Upper lobe of left lung (tissue), 6 donors: ENCODE results near the gene RAPGEF2. TPM values are rescaled to one million over a fixed set of nuclear protein-coding genes. Genes with fewer than 3 reads are reported as not detected.

Source experiments
- ATAC-seq, 2 donors: fragments of 200-7000 bp; cut with Tn5 transposase; one replicate each; pipeline ENCODE4 v1.9.1; 2022; ENCODE audit warnings: mild to moderate bottlenecking in 2 of 2, moderate library complexity in 2 of 2; ENCODE audit not compliant: low FRiP score in 2 of 2
- DNase-seq, 2 donors: peaks; one replicate each; pipeline ENCODE4 v3.0.0-alpha.2; 2019 to 2020
- H3K27ac ChIP-seq, 4 donors: fragments of 200-600 bp; sonication (generic); one replicate each; pipeline ENCODE4 v1.5.1; 2016 to 2019
- H3K27me3 ChIP-seq, 4 donors: fragments of 200-600 bp; sonication (generic); one replicate each; pipeline ENCODE4 v1.5.1; 2017 to 2019
- H3K36me3 ChIP-seq, 4 donors: fragments of 200-600 bp; sonication (generic); one replicate each; pipeline ENCODE4 v1.5.1; 2016 to 2019
- H3K4me1 ChIP-seq, 4 donors: fragments of 200-600 bp; sonication (generic); one replicate each; pipeline ENCODE4 v1.5.1; 2018 to 2019
- H3K4me3 ChIP-seq, 4 donors: fragments of 200-600 bp; sonication (generic); one replicate each; pipeline ENCODE4 v1.5.1; 2017 to 2019; ENCODE audit warnings: mild to moderate bottlenecking in 2 of 4, moderate library complexity in 1 of 4
- H3K9me3 ChIP-seq, 4 donors: fragments of 200-600 bp; sonication (generic); one replicate each; pipeline ENCODE4 v1.5.1; 2018 to 2019
- EP300 ChIP-seq, 4 donors: sonication (generic); formaldehyde crosslinking; IDR thresholded peaks; one replicate each; pipeline ENCODE4 v1.5.1; 2017; ENCODE audit warnings: antibody characterized with exemption in 4 of 4, control low read depth in 2 of 4
- POLR2A ChIP-seq, 4 donors: fragments of 450-650 bp; IDR thresholded peaks; one replicate each; pipeline ENCODE4 v1.5.1; 2016 to 2017; ENCODE audit warnings: antibody characterized with exemption in 4 of 4, mild to moderate bottlenecking in 2 of 4
- POLR2AphosphoS5 ChIP-seq, 2 donors: sonication (generic); formaldehyde crosslinking; IDR thresholded peaks; one replicate each; pipeline ENCODE4 v1.5.1; 2017; ENCODE audit warnings: antibody characterized with exemption in 2 of 2
- WGBS, 2 donors: methylation state at CpG; one replicate each; pipeline ENCODE4 v1.1.5; 2017 to 2018; 5-methylcytosine and 5-hydroxymethylcytosine counted together
- total RNA-seq, 6 donors: library from RNA; depleted of rRNA in 4 of 6; stranded (reverse); fragments of >200 nt in 4 of 6; gene quantifications; one replicate each; pipeline versions ENCODE4 v1.1.0 to v1.2.1, GENCODE V29; 2016 to 2021
- TF ChIP-seq, protein P1 (sequence below), 6 experiments: fragments of 450-650 bp in 4 of 6; fragments of 200-600 bp in 2 of 6; sonication (generic) in 2 of 6; IDR thresholded peaks; one replicate each; pipeline ENCODE4 v1.5.1; 2016 to 2019; ENCODE audit warnings: antibody characterized with exemption in 6 of 6
- donor health status: DM: no; HTN: no; CAD: no; lungs with moderate emphysema.
- donor health status: DM: no; HTN: yes; CAD: no; lungs with severe emphysema.

RAPGEF2 gene
- total RNA-seq, 6 donors from 2014 or later: 53.3 to 122 (median 66.3) TPM

DNA sequence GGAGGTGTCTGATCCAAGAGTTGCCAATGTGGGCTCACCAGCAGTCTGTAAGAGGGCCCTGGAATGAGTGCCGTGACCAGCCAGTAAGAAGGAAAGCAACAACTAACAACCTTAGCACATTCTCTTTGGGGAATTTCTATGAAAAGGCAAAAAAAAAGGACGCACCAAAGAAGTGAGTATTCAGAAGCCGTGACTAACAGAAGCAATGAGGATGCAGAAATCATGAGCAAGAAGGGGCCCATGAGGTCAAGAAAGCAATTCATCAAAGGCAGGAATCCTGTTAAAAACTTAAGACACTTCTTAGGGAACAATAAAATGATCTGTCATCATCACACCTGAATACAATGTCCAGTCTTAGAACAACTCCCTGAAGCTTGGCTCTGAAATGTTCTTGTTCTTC lies 260.5 kb downstream of the RAPGEF2 start:
- H3K4me3 ChIP-seq: no peak overlapping the region
- peaks cover 0 to 8% (median 3%) of the 10 kb centered on the region in 4 donors for H3K4me1 ChIP-seq
- ATAC-seq (no peak), DNase-seq (no peak)
- TF ChIP-seq EP300 (IDR thresholded peaks at IDR 0.05) (no peak), POLR2A (IDR thresholded peaks at IDR 0.05) (no peak), POLR2AphosphoS5 (IDR thresholded peaks at IDR 0.05) (no peak)
- TF ChIP-seq, protein P1, sequence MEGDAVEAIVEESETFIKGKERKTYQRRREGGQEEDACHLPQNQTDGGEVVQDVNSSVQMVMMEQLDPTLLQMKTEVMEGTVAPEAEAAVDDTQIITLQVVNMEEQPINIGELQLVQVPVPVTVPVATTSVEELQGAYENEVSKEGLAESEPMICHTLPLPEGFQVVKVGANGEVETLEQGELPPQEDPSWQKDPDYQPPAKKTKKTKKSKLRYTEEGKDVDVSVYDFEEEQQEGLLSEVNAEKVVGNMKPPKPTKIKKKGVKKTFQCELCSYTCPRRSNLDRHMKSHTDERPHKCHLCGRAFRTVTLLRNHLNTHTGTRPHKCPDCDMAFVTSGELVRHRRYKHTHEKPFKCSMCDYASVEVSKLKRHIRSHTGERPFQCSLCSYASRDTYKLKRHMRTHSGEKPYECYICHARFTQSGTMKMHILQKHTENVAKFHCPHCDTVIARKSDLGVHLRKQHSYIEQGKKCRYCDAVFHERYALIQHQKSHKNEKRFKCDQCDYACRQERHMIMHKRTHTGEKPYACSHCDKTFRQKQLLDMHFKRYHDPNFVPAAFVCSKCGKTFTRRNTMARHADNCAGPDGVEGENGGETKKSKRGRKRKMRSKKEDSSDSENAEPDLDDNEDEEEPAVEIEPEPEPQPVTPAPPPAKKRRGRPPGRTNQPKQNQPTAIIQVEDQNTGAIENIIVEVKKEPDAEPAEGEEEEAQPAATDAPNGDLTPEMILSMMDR (IDR thresholded peaks at IDR 0.05): no peak
- H3K9me3 ChIP-seq: no peaks in the 10 kb centered on the region
- no peaks in the 10 kb centered on the region for H3K27me3 ChIP-seq
- H3K36me3 ChIP-seq: peaks cover 0 to 38% (median 19%) of the 10 kb centered on the region in 4 donors
- WGBS, 2 donors: 92 to 94% methylated on average over 3 of the region's 3 CpGs
- no peak overlapping the region for H3K27ac ChIP-seq

DNA sequence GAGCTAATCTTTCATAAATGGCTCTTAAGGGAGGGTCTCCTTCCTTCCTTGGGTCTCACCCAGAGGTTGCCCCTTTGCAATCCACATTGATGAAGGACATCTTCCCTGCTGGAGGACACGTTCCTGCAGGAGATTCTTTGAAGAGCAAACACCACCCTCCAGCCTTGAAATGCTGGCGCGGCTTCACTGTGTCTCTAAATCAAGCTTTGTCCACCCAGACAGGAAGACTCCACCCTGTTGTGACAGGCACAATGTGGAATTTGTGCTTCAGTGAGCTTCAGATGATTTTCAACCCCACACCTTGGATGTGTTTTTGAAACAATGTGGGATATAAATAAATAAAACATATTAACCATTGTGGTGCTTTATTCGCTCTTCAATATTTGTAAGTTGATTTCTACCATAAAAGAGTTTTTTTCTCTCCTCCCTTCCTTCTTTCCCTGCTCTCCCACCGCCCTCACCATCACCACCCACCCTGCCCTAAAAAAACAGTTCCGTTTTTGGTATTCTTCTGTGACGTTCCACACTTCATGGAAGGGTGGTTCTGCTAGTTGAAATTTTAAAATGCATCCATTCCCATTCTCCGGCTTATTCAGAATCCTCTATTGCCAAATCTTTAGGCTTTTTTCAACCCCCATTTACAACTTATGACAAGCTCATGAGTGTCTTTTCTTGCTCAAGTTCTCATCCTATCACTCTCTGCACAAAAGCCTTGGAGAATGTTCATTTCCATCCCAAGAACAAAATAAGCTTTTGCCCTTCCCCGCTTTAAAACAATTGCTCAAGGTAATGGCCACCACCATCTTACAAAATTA lies 264.3 kb downstream of the RAPGEF2 start:
- Histone ChIP-seq H3K4me3 (no peak overlapping the region), H3K36me3 (peaks cover 0 to 4% (median 0%) of the 10 kb centered on the region in 4 donors), H3K27me3 (no peaks in the 10 kb centered on the region), H3K9me3 (no peaks in the 10 kb centered on the region), H3K27ac (no peak overlapping the region), H3K4me1 (peaks cover 0 to 8% (median 3%) of the 10 kb centered on the region in 4 donors)
- DNase-seq (no peak), ATAC-seq (no peak)
- WGBS, 2 donors: 44 to 49% methylated on average over 9 of the region's 9 CpGs
- no peak for TF ChIP-seq POLR2A (IDR thresholded peaks at IDR 0.05)
- TF ChIP-seq, protein P1 (IDR thresholded peaks at IDR 0.05): no peak
- no peak for TF ChIP-seq EP300 (IDR thresholded peaks at IDR 0.05)
- TF ChIP-seq POLR2AphosphoS5 (IDR thresholded peaks at IDR 0.05): no peak

DNA sequence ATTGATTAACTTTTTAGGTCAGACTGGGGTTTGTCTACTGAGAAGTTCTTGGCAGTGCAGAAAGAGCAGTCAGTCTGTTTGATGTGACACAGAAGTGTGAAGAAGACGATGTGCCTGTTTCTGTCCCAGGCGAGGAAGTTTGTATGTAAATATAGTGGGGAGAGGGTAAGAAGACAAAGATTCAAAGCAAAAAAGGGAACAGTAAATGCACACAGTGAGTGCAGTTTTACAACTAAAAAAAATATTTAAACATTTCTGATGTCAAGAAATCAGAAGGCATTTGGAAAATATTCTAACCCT lies 264.9 kb downstream of the RAPGEF2 start:
- Histone ChIP-seq H3K36me3 (peaks cover 0 to 4% (median 0%) of the 10 kb centered on the region in 4 donors), H3K4me3 (no peak overlapping the region), H3K27ac (no peak overlapping the region), H3K27me3 (no peaks in the 10 kb centered on the region), H3K9me3 (no peaks in the 10 kb centered on the region), H3K4me1 (peaks cover 0 to 8% (median 3%) of the 10 kb centered on the region in 4 donors)
- WGBS, 2 donors: 17 to 25% methylated on average over 2 of the region's 2 CpGs
- TF ChIP-seq, protein P1 (IDR thresholded peaks at IDR 0.05): no peak
- TF ChIP-seq EP300 (IDR thresholded peaks at IDR 0.05) (no peak), POLR2AphosphoS5 (IDR thresholded peaks at IDR 0.05) (no peak)
- no peak for ATAC-seq
- no peak for DNase-seq

DNA sequence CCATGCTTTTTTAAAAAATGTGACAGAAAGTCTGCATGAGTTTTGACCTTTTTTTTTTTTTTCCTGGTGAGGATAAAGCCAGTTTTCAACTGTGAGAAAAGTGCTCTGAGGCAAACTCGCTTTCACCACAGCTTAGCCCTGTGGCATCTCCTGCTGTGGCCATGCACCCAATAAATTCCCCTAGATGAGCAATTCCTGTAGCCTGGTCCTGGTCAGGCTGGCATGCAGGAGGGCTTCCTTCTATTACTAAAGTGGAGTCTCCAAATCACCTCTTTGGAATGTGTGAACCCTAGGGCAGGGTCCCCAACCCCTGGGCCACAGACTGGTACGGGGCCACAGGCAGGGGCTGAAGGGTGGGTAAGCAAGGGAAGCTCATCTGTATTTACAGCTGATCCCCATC lies 265.4 kb downstream of the RAPGEF2 start:
- Histone ChIP-seq H3K27ac (no peak overlapping the region), H3K27me3 (no peaks in the 10 kb centered on the region), H3K4me1 (peaks cover 0 to 8% (median 3%) of the 10 kb centered on the region in 4 donors), H3K4me3 (no peak overlapping the region), H3K9me3 (no peaks in the 10 kb centered on the region), H3K36me3 (peaks cover 0 to 1% (median 0%) of the 10 kb centered on the region in 4 donors)
- TF ChIP-seq POLR2A (IDR thresholded peaks at IDR 0.05) (no peak), EP300 (IDR thresholded peaks at IDR 0.05) (no peak), POLR2AphosphoS5 (IDR thresholded peaks at IDR 0.05) (no peak)
- TF ChIP-seq, protein P1 (IDR thresholded peaks at IDR 0.05): no peak
- ATAC-seq (no peak), DNase-seq (no peak)
- 82 to 91% methylated on average over 1 to 2 of the region's 2 CpGs for WGBS, 2 donors

DNA sequence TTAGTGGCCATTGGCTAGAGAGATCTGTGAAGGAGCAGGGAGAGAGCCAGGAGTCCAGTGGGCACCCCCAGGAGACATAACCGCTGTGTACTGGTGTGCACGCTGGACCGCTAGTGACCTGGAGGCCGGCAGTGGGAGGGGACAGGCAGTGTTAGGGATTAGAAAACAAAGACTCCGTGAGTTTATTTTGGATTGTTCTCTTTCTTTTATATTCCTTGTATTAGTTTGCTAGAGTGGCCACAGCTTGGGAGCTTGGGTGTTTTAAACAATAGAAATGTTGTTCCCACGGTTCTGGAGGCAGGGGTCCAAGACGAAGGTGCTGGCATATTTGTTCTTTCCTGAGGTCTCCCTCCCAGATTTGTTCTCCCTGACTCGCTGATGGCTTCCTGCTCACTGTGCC lies 266.4 kb downstream of the RAPGEF2 start:
- ATAC-seq: no peak
- peaks cover 0 to 8% (median 3%) of the 10 kb centered on the region in 4 donors for H3K4me1 ChIP-seq

More for the DNA sequence above, 266.4 kb downstream of the RAPGEF2 start:
- Histone ChIP-seq H3K27ac (no peak overlapping the region), H3K27me3 (no peaks in the 10 kb centered on the region), H3K36me3 (no peaks in the 10 kb centered on the region), H3K9me3 (no peaks in the 10 kb centered on the region), H3K4me3 (no peak overlapping the region)
- no peak for TF ChIP-seq POLR2AphosphoS5 (IDR thresholded peaks at IDR 0.05)
- TF ChIP-seq EP300 (IDR thresholded peaks at IDR 0.05): no peak
- TF ChIP-seq, protein P1 (IDR thresholded peaks at IDR 0.05): no peak
- TF ChIP-seq POLR2A (IDR thresholded peaks at IDR 0.05): no peak
- DNase-seq: no peak
- WGBS, 2 donors: 95 to 98% methylated on average over 8 of the region's 8 CpGs
